Stimulated activated CD8-positive, alpha-beta memory T cell treated with anti-CD3 and anti-CD28 coated beads, Interleukin-7, amount 100 ng/mL, for 1 hour (primary cell): ENCODE data around the gene CLDN1.
"Not testable (repeated sequence)": the region's sequence is repeated elsewhere in the genome, so short reads cannot be mapped to it uniquely, and the experiment has no call there.

Source experiments
- DNase-seq, 2 donors: peaks; one replicate each; pipeline ENCODE4 v3.0.0-alpha.2; 2020; ENCODE audit warnings: low read depth in 2 of 2

Gene CLDN1

GRCh38 chr3:190291994-190292584 lies 30.2 kb downstream of the CLDN1 start:
- no peak for DNase-seq

- no peak for DNase-seq
Observed at GRCh38 chr3:190289989-190290388, 32.3 kb downstream of the CLDN1 start.

- DNase-seq, result no peak
Observed at GRCh38 chr3:190288836-190289235, 33.4 kb downstream of the CLDN1 start.

GRCh38 chr3:190286014-190286413 lies 36.2 kb downstream of the CLDN1 start:
- DNase-seq, result no peak

GRCh38 chr3:190281308-190282051 lies 40.8 kb downstream of the CLDN1 start:
- no peak for DNase-seq

- no peak for DNase-seq
Observed at GRCh38 chr3:190279690-190280089, 42.6 kb downstream of the CLDN1 start.

- DNase-seq, result no peak
Observed at GRCh38 chr3:190272747-190273146, 49.5 kb downstream of the CLDN1 start.

GRCh38 chr3:190269101-190269500 lies 53.1 kb downstream of the CLDN1 start:
- no peak for DNase-seq

- DNase-seq, result not testable (repeated sequence)
Observed at GRCh38 chr3:190267464-190267863, 54.8 kb downstream of the CLDN1 start.

GRCh38 chr3:190266913-190267290 lies 55.3 kb downstream of the CLDN1 start:
- no peak for DNase-seq

- DNase-seq, result no peak
Observed at GRCh38 chr3:190266265-190266912, 55.9 kb downstream of the CLDN1 start.

GRCh38 chr3:190265796-190266195 lies 56.5 kb downstream of the CLDN1 start:
- no peak for DNase-seq

- DNase-seq, result no peak
Observed at GRCh38 chr3:190265126-190265525, 57.1 kb downstream of the CLDN1 start.

GRCh38 chr3:190261740-190262139 lies 60.5 kb downstream of the CLDN1 start:
- DNase-seq, result no peak

GRCh38 chr3:190261015-190261414 lies 61.2 kb downstream of the CLDN1 start:
- DNase-seq, result no peak

- DNase-seq, result no peak
Observed at GRCh38 chr3:190260301-190260700, 61.9 kb downstream of the CLDN1 start.

GRCh38 chr3:190258634-190259033 lies 63.6 kb downstream of the CLDN1 start:
- DNase-seq, result no peak
